Measurements from ENCODE around the gene FICD.

The FICD gene

GRCh38 chr12:108568338-108569154 lies 53.5 kb downstream of the FICD start:
- DNase-seq: no peak
